A673 (cell line): ENCODE results near the gene TTC28. TPM values are rescaled to one million over a fixed set of nuclear protein-coding genes. Genes with fewer than 3 reads are reported as not detected.
A peak's percentile ranks its signal among the peaks of the same experiment; 100 is the strongest.

ENCODE experiments used
- BruUV-seq: library from RNA; stranded (reverse); fragments of 400-500 nt; replicated peaks from 2 replicates; lab custom pipeline; 2021; lab: Mats Ljungman, UMichigan
- CTCF ChIA-PET: fragments of 300-600 bp; sonication (Branson Sonifier 250); formaldehyde crosslinking; loops from one replicate; lab custom pipeline; 2022; ENCODE audit warnings: antibody characterized with exemption; lab: Charles Lee
- POLR2A ChIA-PET: fragments of 300-600 bp; sonication (Branson Sonifier 250); formaldehyde crosslinking; loops from one replicate; lab custom pipeline; 2022; ENCODE audit warnings: antibody characterized with exemption; ENCODE audit not compliant: low non-redundant PET; lab: Charles Lee
- DNase-seq: peaks from one replicate; pipeline ENCODE4 v3.0.0-alpha.2; 2015; ENCODE audit warnings: low spot score
- H3K27ac ChIP-seq: fragments of 200-600 bp; sonication (generic); 2 replicates; pipeline ENCODE4 v1.5.1; 2016; ENCODE audit warnings: mixed run types, low read depth, mild to moderate bottlenecking, mixed read lengths, antibody characterized with exemption, low read length; ENCODE audit not compliant: poor library complexity, severe bottlenecking
- H3K27me3 ChIP-seq: fragments of 200-600 bp; sonication (generic); replicated peaks from 2 replicates; pipeline ENCODE4 v1.6.1; 2017; ENCODE audit warnings: mixed run types, low read depth, mild to moderate bottlenecking, mixed read lengths, antibody characterized with exemption, low read length; ENCODE audit not compliant: insufficient read depth, poor library complexity
- H3K36me3 ChIP-seq: fragments of 200-600 bp; sonication (generic); 2 replicates; pipeline ENCODE4 v1.6.1; 2016; ENCODE audit warnings: mixed run types, mild to moderate bottlenecking, mixed read lengths, antibody characterized with exemption, low read length; ENCODE audit not compliant: insufficient read depth, poor library complexity, severe bottlenecking
- H3K4me1 ChIP-seq: fragments of 200-600 bp; sonication (generic); 2 replicates; pipeline ENCODE4 v1.6.1; 2017; ENCODE audit warnings: mixed run types, mild to moderate bottlenecking, mixed read lengths, antibody characterized with exemption, low read length; ENCODE audit not compliant: insufficient read depth, poor library complexity, severe bottlenecking
- H3K4me3 ChIP-seq: fragments of 200-600 bp; sonication (generic); 2 replicates; pipeline ENCODE4 v1.5.1; 2016; ENCODE audit warnings: low read depth, mixed run types, mild to moderate bottlenecking, mixed read lengths, low read length; ENCODE audit not compliant: poor library complexity, severe bottlenecking
- H3K9me3 ChIP-seq: fragments of 200-600 bp; sonication (generic); 2 replicates; pipeline ENCODE4 v1.6.1; 2016; ENCODE audit warnings: mixed run types, low read depth, mild to moderate bottlenecking, mixed read lengths, antibody characterized with exemption, low read length; ENCODE audit not compliant: poor library complexity, severe bottlenecking
- CTCF ChIP-seq: fragments of 300-800, 200-600 bp; sonication (generic); conservative IDR thresholded peaks from 2 replicates; pipeline ENCODE4 v1.5.1; 2017; ENCODE audit warnings: low read depth, mild to moderate bottlenecking, antibody characterized with exemption, low read length, moderate library complexity, mixed read lengths
- EZH2 ChIP-seq: fragments of 200-600 bp; sonication (generic); IDR thresholded peaks from 2 replicates; pipeline ENCODE4 v1.6.1; 2017; ENCODE audit warnings: borderline replicate concordance, low read depth, mild to moderate bottlenecking, mixed read lengths, antibody characterized with exemption, low read length; ENCODE audit not compliant: poor library complexity, severe bottlenecking
- intact Hi-C: fragments of 100-400 bp; cut with micrococcal nuclease; formaldehyde crosslinking; loops from one replicate; pipeline ENCODE4 v1.10.0; 2022; ENCODE audit not compliant: unreplicated experiment
- total RNA-seq: library from RNA; stranded (reverse); gene quantifications from 2 replicates; pipeline ENCODE4 v1.2.3, GENCODE V29; 2021

Gene TTC28
- total RNA-seq, 1 experiment from 2014 or later, result 48.7 TPM

DNA sequence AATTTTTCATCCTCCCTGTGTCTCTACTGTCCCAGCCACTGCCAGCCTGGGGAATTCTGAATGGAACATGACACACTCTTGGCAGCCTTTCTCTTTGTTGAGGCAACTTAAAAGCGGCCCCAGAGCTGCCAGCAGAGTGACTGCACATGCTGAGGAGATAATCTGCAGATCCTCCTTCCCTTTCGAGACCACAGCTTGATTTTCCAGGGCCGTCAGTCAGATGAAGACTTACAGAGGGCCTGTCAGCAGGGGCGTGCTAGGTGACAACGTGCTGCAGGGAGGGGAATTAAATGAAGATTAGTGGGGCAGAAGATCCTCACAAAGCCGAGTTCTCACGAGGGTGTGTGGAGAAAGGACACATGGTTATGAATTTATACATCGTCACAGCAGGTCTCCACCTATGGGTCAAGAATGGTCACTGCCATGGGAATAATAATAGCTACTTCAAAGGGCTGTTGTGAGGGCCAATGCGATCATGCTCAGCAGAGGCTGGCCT lies 567.0 kb downstream of the TTC28 start:
- Histone ChIP-seq H3K27me3 (no peaks in the 10 kb centered on the region), H3K4me1 (peaks cover 19% of the 10 kb centered on the region), H3K9me3 (no peaks in the 10 kb centered on the region), H3K4me3 (no peak overlapping the region), H3K36me3 (no peaks in the 10 kb centered on the region), H3K27ac (no peak overlapping the region)
- POLR2A ChIA-PET, result no interaction called here
- BruUV-seq, result no TSS peak
- no peak for TF ChIP-seq EZH2
- peak; percentile 52 for TF ChIP-seq CTCF
- peak; percentile 86 for DNase-seq
- intact Hi-C loops, result no loop called here
- CTCF ChIA-PET, result interaction anchor here (1.0 kb wide), 1 partner anchor 61 kb away, joined by 4 read pairs; no protein-coding TSS in a partner anchor

- H3K27ac ChIP-seq, result no peak overlapping the region
- H3K4me1 ChIP-seq, result peaks cover 19% of the 10 kb centered on the region
- POLR2A ChIA-PET, result no interaction called here
- no peaks in the 10 kb centered on the region for H3K9me3 ChIP-seq
- no TSS peak for BruUV-seq
- intact Hi-C loops, result no loop called here
- H3K36me3 ChIP-seq, result no peaks in the 10 kb centered on the region
- TF ChIP-seq EZH2 (no peak), CTCF (no peak)
- CTCF ChIA-PET, result interaction anchor here (1.0 kb wide), 1 partner anchor 60 kb away, joined by 4 read pairs; no protein-coding TSS in a partner anchor
- H3K4me3 ChIP-seq, result no peak overlapping the region
- no peak for DNase-seq
- H3K27me3 ChIP-seq, result no peaks in the 10 kb centered on the region
Observed at GRCh38 chr22:28112190-28112544, 567.5 kb downstream of the TTC28 start.

DNA sequence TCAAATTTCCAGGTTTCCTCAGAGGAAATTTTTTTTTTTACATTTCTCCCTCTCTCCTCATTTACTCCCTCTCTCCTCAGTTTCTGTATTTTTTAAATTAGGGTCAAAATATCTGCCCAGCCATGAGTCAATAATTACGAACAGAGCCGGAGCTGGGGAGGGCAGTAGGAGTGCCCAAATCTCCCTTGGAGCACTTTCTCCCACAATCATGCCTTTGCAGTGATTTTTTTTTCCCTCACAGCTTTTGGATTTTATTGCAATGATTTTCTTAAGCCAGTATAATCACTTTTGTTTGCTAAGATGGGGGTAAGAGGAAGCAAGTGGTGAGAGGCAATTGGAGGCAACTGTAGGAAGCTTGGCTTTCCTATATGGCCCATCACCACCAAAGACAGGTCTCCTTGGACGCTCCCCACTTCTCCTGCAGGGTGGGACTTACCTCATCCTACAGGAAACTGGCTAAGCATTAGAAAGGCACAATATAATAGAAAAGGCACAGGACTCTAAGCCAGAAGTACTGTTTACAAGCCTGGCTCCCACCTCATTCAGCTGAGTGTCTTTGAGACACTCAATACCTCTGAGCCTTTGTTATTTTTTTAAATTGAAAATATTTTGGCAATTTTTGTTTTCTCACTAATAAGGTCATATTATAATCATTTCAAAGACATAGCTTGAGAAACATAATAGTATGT lies 568.0 kb downstream of the TTC28 start:
- BruUV-seq, result no TSS peak
- DNase-seq, result no peak
- CTCF ChIA-PET, result no interaction called here
- no peaks in the 10 kb centered on the region for H3K9me3 ChIP-seq
- intact Hi-C loops, result no loop called here
- H3K36me3 ChIP-seq, result no peaks in the 10 kb centered on the region
- peaks cover 19% of the 10 kb centered on the region for H3K4me1 ChIP-seq
- TF ChIP-seq CTCF, result no peak
- TF ChIP-seq EZH2, result no peak
- H3K4me3 ChIP-seq, result no peak overlapping the region
- POLR2A ChIA-PET, result no interaction called here
- no peak overlapping the region for H3K27ac ChIP-seq
- H3K27me3 ChIP-seq, result no peaks in the 10 kb centered on the region
